GM19023 (cell line): Measurements from ENCODE around the gene ABCA4.
"Not testable (repeated sequence)": the region's sequence is repeated elsewhere in the genome, so short reads cannot be mapped to it uniquely, and the experiment has no call there.

Experiments used
- ATAC-seq: cut with Tn5 transposase; IDR thresholded peaks from one replicate; pipeline ENCODE4 v1.9.1; 2021; ENCODE audit warnings: mild to moderate bottlenecking, moderate library complexity; ENCODE audit not compliant: unreplicated experiment

Gene ABCA4

DNA sequence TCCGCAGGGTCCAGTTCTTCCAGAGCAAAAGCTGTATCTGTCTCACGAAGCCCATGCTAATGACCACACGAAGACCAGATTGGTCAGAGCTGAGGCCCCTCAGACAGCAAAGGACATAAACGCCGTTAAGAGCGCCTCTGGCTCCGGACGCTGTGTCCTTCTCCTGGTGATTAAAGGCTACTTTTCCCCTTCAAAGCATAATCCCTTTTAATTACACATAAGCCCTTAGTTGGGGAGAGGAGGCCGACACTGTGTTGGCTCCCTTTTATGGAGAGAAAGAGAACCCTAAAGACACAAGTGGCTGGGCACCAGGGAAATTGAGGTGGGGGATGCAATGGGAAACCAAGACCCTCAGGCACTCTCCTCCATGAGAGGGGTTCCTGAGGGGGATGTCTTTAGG lies at the start of gene ABCA4:
Gene ABCA4, minus strand, starts transcription at position 158 of the 400 bp plus-strand sequence. Its CDS starts 103 bp downstream, at position 55.
- no peak for ATAC-seq

DNA sequence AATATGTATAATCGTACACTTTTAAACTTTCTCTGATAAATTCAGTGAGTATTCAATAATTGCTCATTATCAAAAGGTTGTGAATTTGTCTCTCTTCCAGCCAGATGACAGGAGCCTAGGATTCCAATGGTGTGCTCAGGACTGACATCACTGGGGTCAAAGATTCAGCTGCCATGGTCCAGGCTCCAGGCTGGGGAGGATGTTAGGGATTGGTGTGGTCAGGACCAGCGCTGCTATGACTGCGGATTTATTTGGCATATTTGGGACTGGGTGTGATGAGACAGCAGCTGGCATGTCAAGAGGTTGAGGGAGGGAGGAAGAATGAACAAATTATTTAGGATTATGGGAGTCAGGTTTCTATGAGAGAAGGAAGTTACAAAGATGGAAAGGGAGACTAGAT lies 48.2 kb upstream of the ABCA4 start:
- ATAC-seq, result no peak

DNA sequence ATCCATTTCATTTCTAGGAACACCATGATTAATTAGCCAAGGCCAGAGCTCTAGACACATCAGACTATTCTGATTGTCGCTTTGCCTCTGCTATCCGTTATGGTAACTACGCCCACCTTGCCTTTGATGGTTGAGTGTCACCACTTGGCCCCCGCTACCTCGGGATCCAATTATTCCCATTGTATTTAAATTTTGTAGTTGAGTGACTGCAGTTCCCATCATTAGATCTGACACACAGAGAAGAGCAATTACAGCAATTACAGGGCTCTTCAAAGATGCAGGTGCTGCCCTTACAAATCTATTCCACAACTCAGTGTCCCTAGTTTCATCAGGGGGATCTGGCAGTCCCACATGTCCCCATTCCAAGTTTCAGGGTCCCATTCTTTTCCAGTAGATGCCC lies 44.9 kb upstream of the ABCA4 start:
- ATAC-seq, result no peak

DNA sequence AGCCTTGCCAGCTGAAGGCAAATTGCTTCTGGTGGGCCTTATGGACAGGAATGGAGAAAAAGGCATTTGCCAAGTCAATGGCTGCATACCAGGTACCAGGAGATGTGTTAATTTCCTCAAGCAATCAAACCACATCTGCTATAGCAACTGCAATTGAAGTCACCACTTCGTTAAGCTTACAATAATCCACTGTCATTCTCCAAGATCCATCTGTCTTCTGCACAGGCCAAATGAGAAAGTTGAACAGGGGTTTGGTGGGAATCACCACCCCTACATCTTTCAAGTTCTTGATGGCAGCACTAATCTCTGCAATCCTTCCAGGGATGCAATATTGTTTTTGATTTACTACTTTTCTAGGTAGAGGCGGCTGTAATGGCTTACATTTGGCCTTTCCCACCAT lies 43.9 kb upstream of the ABCA4 start:
- not testable (repeated sequence) for ATAC-seq

DNA sequence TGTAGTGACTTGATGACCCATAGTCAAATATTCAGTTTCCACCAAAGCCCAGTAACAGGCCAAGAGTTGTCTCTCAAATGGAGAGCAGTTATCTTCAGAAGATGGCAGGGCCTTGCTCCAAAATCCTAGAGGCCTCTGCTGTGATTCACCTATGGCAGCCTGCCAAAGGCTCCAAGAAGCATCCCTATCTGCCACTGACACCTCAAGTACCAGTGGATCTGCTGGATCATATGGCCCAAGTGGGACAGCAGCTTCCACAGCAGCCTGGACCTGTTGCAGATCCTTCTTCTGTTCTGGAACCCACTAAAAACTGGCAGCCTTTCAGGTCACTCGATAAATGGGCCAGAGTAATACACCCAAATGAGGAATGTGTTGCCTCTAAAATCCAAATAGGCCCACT lies 43.2 kb upstream of the ABCA4 start:
- not testable (repeated sequence) for ATAC-seq

DNA sequence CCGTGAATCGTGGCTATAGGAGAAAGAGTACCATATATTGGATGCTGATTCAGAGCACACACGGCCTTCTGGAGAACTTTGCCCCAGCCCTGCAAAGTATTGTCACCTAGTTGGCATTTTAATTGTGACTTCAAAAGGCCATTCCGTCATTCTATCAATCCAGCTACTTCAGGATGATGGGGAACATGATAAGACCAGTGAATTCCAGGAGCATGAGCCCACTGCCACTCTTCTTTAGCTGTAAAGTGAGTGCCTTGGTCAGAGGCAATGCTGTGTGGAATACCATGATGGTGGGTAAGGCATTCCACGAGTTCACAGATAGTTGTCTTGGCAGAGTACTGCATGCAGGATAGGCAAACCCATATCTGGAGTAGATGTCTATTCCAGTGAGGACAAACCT lies 42.3 kb upstream of the ABCA4 start:
- not testable (repeated sequence) for ATAC-seq

DNA sequence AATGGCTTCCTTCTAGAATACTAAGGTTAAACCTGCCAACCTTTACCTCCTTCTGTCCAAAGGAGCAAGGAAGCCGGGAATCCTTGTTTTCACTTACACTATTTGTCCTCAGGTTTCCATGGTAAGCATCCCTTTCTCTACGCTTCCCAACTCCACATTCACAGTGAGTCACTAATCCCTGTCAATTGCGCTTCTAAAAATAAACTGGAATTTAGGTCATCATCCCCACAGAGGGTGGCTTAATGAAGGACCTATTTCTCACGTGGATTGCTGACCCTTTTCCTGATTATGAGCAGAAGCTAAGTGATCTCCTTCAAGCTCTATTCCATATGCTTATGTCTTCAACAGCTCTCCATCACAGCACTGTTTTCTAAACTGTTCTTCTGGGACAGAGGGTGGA lies 39.9 kb upstream of the ABCA4 start:
- ATAC-seq, result no peak

DNA sequence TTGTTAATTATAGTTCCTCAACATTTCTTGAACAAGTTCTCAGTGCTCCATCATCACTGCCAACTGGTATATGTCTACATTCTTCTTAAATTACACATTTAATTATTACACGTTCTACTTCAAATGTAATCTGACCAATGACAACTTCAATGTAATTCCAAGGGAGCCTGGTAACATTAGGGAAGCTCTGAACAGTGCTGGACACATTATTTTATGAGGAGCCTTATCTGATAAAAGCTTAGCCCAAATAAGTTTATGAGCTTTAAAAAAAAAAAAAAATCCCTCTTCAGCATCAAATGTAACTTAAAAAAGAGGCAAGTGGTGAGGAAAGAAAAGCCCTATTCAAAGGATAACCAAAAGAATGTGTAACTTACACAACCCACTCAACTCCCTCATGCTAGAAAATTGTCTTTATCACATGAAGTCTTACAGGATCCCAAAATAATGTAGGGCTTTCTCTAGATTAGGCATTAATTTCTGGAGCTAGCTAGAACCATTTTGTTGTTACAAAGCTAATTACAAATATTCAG lies 35.2 kb upstream of the ABCA4 start:
- ATAC-seq, result no peak

DNA sequence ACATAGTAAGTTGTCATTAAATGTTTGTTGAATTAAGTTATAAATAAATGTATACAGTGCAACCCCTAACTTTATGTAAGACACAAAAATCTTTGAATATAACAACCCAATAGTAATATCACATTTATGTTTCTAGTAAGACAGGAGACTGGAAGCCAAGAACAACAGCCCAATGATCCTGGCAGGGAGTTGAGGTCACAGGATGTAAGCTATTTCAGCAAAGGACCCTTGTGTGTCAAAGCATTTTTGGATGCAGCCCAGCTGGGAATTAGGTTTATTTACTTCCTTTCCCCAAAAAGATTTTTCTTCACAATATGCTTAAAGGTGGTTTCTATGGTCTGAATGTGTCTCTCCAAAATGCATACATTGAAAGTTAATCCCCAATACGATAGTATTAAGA lies 34.0 kb upstream of the ABCA4 start:
- ATAC-seq, result no peak

DNA sequence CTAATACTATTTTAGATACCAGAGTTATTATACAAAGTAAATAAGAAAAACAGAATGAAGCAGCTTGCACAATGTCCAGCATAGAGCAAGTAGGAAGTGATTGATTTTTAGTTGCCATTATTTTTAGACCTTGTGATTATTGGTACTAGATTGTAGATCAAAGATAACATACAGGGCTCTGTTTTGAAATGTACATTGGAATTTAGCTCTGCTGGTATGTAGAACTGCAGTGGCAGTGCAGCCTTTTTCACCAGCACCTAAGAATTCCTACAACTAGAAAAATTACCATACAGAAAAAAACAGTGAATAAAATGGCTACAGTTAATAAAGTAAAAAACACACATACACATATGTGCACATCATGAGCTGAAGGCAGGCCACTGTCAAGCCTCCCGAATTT lies 32.2 kb upstream of the ABCA4 start:
- no peak for ATAC-seq

DNA sequence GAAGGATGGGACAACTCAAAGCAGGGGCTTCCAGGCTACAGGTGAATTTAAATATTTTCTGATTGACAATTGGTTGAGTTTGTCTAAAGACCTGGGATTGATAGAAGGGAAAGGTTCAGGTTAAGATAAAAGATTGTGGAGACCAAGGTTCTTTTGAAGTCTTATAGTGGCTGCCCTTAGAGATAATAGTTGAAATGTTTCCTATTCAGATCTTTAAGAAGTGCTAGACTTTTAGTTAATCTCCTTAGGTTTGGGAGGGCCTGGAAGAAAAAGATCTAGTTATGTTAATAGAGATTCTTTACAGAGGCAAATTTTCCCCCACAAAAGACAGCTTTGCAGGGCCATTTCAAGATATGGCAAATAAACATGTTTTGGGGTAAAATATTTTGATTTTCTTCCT lies 28.2 kb upstream of the ABCA4 start:
- ATAC-seq, result not testable (repeated sequence)

DNA sequence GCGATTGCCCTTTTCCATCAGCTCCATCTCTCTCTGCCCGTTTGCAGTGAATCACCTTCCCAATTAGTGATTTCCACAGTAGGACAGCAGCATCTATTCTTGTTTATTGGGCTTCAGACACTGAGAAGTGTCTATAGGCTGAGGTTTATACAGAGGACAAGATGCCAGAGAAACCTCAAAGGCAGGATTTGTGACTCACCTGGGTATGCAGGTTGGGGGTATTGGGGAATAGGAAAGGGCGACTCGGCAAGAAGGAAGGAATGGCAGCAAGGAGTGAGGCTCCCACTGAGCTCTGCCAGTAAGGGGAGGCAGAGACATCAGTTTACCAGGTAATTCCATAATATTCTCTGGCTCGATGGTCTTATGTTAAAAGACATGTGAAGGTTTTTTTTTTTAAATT lies 25.3 kb upstream of the ABCA4 start:
- ATAC-seq, result no peak

DNA sequence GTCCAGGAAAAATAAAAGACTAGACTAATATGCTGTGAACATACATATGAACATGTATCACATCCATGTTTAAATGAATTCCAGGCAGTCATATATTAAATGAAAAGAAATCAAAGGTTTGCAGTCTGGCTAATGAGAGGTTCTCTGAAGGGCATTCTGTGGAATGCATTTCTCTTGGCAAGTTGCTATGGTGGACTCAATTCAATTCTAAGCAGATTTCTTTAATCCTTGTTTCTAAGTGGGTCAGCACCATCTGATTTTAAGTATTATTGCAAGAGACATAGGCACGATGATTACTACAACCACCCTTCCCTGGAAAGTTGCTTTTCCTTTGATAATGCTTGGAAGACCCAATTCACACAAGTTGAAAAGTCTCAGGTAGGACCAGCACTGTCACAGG lies 23.9 kb upstream of the ABCA4 start:
- ATAC-seq, result no peak

DNA sequence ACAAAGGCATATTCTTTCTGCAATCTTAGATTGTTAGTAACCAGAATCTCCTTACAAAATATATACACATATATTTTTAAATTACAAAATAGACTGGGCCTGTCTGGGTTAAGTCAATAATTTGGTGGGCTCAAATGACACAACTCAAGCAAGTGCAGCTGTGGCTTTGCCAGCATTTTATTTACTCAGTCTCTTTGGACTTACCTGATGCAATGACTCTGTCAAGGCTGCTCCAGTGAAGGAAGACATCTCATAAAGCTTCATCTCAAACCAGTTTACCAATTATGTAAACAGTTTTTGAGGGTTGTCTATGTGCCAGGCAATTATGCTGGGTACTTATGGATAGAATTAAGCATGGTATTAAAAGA lies 22.8 kb upstream of the ABCA4 start:
- ATAC-seq, result no peak

DNA sequence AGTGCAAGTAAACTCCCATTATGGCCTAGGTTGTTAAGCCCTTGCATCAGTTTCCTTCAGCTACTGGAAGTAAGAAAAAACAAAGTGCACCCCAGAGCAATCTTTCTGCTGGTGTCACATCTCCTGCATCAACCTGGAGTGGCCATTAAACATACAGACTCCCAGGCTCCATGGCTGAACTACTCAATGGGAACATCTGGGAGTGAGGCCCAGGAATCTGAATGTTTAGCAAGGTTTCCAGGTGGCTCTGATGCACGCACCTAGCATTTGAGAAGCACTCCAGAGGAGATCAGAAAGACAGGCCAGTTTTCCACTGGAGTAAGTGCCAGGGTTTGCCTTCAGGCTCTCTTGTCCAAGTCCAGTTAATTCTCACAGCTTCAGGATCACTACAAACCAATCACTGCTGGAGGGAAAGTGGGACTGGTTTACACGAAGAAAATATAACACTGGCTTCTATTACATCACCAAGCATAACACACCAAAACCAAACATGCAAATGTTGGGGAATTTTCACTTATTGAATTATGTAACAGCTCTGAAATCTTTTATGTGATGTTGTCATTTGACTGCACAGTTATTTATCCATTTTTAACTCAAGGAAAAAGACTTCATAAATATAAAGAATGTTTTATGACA lies 22.3 kb upstream of the ABCA4 start:
- no peak for ATAC-seq

DNA sequence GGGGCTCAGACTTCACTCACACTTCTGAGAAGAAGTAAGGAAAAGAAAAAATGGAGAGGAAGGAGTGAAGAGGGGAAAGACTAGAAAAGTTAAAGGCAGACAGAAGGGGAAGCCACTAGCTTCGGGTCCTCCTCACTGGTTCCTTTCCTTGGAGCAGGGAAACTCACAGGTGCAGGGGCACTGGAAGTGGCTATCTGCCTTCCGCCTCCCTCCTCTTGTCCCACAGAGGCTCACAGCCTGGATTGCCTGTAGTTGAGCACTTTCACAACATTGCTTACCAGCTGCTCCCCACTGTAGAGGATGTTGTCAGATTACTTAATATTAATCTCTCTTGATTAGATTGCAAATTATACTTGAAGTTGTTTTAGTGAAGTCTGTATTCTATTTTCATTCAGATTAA lies 21.6 kb upstream of the ABCA4 start:
- no peak for ATAC-seq

DNA sequence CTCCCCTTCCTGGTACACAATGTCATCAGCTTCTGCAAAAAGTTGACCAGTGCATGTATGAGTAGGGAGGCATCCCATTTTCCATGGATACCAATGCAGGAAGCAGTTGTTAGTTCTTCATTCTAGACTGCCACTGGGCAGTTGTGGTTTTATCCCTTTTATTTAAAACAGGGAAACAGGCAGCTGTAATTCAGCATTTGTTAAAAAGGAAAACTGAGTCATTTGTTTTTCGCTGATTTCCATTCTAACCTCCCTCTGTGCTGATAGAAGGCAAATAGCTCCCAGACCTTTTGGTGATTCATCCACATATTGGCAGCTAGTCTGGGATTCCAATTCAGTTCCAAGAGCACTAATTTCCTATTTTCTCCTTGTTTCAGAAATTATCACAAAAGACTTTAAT lies 21.1 kb upstream of the ABCA4 start:
- no peak for ATAC-seq

DNA sequence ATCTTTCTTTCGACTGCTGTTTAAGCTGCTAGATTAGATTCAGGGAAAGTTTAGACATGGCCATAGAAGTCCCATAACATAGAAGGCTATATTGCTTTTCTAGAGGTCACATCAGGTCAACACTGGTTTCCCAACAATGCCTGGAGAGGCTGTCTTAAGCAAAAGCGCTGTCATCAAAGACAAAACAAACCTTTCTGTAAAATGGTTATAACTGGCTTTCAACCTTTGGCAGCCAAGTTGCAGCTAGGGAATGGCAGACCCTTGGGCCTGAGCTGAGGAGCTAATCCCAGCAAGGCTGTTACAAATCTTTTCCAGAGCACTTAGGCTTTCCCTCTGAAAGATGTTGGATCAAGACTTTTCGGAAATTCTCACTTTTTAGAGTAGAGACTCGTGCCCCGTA lies 11.2 kb upstream of the ABCA4 start:
- no peak for ATAC-seq

DNA sequence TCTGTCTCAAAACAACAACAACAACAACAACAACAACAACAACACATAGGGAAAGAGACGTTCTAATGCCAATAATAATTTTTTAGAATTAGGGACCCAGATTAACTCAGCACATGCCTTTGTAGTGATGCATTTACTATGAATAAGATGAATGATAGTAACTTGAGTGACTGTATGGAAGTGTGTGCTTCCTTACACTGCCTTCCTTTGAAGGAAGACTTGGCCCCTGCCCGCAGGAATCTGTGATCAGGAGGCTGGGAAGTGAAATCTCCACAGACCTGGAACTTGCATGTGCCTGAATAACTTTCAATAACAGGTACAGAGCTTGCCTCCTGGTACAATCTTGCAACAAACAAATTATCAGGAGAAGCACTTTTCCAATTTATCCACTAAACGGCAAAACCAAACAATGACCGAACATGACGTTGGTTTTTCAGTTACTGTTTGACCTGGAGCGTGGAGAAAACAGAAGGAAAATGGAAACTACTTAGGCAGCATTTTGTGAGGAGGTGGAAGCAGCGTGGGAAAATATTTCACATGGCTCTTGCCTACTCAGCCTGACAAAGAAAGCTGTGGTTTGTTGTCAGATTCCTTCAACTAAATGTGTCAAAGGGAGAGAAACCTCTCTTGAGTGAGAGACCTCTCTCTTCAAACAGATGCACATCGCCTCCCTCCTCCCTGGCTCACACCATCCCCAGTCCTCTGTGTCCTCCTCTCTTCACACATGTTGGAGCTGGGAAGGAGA lies 10.1 kb upstream of the ABCA4 start:
- ATAC-seq, result no peak

DNA sequence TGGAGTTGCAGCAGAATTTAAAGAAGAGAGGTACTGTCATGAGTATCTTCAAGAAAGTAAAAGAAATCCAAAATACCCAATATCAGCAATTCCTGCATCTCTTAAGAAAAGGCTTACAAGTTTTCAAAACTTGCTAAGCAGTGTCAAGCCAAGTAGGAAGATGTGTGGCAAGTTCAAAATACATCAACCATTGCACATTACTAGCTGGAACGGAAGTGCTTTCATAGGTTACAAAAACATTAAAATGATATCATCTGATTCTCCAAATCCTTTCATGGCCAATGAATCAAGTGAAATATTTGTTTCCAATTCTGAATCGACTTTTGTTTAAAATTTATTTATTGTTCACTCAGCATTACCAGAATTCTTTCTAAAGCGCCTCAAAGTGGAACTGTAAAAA lies 5.7 kb upstream of the ABCA4 start:
- no peak for ATAC-seq

DNA sequence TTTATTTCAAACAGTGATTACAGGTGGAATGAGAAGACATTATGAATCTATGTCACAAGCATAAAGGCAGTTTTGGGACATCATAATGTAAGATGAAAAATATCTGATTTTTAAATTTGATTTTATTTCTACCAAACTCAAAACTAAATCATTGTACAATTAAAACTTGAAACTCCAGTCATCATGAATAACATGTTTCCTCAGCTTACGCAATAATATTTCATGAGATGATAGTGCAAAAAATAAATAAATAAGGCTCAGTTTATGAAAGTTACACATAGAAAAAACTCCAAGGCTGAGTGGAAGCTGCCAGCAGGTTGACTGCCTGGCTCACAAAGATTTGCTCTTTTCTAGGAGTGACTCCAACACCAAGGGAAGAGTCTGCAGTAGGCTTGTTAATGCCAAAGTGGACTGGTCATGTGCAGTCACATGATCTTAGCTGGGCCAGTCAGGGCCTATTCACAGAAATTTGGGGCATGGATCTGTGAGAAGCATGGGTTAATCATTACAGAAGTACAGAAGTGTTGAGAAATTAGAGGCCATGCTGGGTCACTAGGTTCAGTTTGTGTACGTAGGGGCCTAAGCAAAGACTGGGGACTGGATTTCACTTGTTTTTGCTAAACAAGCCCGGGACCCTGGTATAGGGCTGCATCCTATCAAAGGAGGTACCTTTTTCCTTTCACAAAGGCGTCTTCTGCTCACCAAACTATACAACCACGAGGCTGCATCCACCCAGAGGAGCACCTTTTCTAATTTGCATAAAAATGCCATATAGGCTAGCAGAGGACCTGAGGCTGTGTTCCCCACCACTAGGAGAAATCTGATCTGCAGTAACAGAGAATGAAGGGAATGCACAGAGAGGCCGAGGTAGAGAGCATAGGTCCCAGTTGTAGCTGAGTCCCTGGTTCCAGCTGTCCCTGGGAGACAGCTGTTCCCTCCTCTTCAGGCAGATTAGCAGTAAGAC lies 4.9 kb upstream of the ABCA4 start:
- no peak for ATAC-seq
